Vein endothelial cell (primary cell): ENCODE data around the gene FHL5. TPM values are rescaled to one million over a fixed set of nuclear protein-coding genes. Genes with fewer than 3 reads are reported as not detected.

Source experiments
- small RNA-seq: library from RNA; depleted of rRNA; stranded (forward); fragments of <200 nt; gene quantifications from one replicate; pipeline ENCODE3, GENCODE V24; 2012
- total RNA-seq: library from RNA; depleted of rRNA; stranded (reverse); fragments of >200 nt; gene quantifications from 2 replicates; pipeline ENCODE4 v1.2.3, GENCODE V29; 2012

FHL5 gene
- not detected in 2 replicates for total RNA-seq

DNA sequence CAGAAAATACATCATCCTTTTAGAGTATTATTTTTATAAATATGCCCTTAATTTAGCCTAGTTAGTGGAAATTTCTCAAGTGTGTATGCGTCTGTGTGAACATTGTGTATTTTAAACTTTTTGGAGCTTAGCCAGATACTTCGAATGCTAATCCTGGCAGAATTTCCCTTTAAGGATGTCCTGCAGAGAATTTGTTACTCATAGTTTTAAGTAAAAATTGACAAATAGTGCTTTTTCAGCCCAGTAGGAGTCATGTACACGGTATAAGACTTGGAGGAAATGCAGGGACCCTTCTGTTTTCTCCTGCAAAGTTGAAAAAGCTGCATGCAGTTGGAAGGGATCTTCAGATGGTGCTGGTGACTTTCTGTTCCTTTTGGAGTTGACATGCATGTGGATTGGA is at the start of gene FHL5:
FHL5 (plus strand) TSS at position 243 of the 400 bp plus-strand sequence. CDS start 40,486 bp downstream, outside the sequence.

GRCh38 chr6:96521644-96522464 is 41.1 kb upstream of the FHL5 start, which contains the start of gene UFL1:
TSS of gene UFL1 (plus strand) at chr6:96521806. CDS start at chr6:96521874, 68 bp downstream.

Small RNAs within 50 kb of the gene (small RNA-seq; reads per million reads assigned to genes)
- gene RNU4-70P = not detected

Other genes with a start within 250 kb of the FHL5 start
- 20.3 and 25.9 TPM in 2 replicates for gene UFL1, start 41.3 kb upstream of the FHL5 start, total RNA-seq